ENCODE results near the gene MUC3A. TPM values are rescaled to one million over a fixed set of nuclear protein-coding genes. Genes with fewer than 3 reads are reported as not detected.

The MUC3A gene
- total and polyA plus RNA-seq, 10 of the 15 experiments (the other 5 are each of a cell fraction or from before 2014, with no cell fraction given), result 0.07 to 0.10 TPM; not detected in 8

DNA sequence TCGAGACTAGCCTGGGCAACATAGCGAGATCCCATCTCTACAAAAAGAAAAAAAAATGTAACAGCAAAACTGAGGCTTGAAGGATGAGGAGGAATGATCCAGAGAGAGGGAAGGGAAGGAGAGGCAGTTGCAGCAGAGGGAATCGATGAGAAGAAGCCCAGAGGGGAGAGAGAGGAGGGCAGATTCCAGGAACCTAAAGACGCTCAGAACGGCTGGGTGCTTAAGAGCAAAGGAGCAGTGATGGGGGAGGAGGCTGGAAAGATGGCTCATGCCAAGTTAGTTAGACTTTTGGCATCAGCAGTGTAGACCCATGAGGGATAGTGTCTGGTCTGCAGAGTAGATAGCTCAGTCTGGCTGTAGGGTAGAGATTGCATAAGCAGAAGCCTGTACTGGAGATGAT lies 60.3 kb downstream of the MUC3A start (continued):
- TF ChIP-seq, protein P1, sequence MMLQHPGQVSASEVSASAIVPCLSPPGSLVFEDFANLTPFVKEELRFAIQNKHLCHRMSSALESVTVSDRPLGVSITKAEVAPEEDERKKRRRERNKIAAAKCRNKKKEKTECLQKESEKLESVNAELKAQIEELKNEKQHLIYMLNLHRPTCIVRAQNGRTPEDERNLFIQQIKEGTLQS (IDR thresholded peaks at IDR 0.05; ENCODE audit: borderline replicate concordance, extremely low read depth, low read depth, low read length), result no peak
- TF ChIP-seq LARP7 (IDR thresholded peaks at IDR 0.05), result no peak
- TF ChIP-seq EED (IDR thresholded peaks at IDR 0.05; ENCODE audit: low read depth), result no peak
- TF ChIP-seq, protein P2, sequence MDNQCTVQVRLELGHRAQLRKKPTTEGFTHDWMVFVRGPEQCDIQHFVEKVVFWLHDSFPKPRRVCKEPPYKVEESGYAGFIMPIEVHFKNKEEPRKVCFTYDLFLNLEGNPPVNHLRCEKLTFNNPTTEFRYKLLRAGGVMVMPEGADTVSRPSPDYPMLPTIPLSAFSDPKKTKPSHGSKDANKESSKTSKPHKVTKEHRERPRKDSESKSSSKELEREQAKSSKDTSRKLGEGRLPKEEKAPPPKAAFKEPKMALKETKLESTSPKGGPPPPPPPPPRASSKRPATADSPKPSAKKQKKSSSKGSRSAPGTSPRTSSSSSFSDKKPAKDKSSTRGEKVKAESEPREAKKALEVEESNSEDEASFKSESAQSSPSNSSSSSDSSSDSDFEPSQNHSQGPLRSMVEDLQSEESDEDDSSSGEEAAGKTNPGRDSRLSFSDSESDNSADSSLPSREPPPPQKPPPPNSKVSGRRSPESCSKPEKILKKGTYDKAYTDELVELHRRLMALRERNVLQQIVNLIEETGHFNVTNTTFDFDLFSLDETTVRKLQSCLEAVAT (IDR thresholded peaks at IDR 0.05), result no peak
- no peak for TF ChIP-seq SRF (IDR thresholded peaks at IDR 0.05; ENCODE audit: low read depth in 2 of 2, low read length in 2 of 2)
- TF ChIP-seq ZNF384 (IDR thresholded peaks at IDR 0.05; ENCODE audit: borderline replicate concordance, low read depth, low read length), result no peak
- no peak for TF ChIP-seq USF2 (IDR thresholded peaks at IDR 0.05; ENCODE audit: borderline replicate concordance, low read depth, low read length)

GRCh38 chr7:101012931-101013330 lies 63.6 kb downstream of the MUC3A start:
- H3K4me2 ChIP-seq (ENCODE audit: control insufficient read depth, insufficient read depth), result no peak overlapping the region
- H3K4me1 ChIP-seq (ENCODE audit: control insufficient read depth, insufficient read depth, low read length), result peaks cover 6% of the 10 kb centered on the region; the same call in 1 of the 2 replicates
- ATAC-seq, result no peak
- no peaks in the 10 kb centered on the region; a peak in 2 of 4 replicates for H3K36me3 ChIP-seq (ENCODE audit: control insufficient read depth in 2 of 2, insufficient read depth in 2 of 2, low read length in 1 of 2)
- FAIRE-seq, result no peak
- intact Hi-C loops (cut with micrococcal nuclease; ENCODE audit: unreplicated experiment) (no loop called here), in situ Hi-C loops (cut with MboI) (no loop called here)
- WGBS (ENCODE audit: insufficient coverage, insufficient replicate concordance, low lambda C conversion rate, missing lambda C conversion rate), result 91% methylated on average over 6 of the region's 6 CpGs
- H3K27ac ChIP-seq (ENCODE audit: control insufficient read depth, insufficient read depth), result no peak overlapping the region
- H3K9me3 ChIP-seq (replicated peaks; ENCODE audit: control insufficient read depth, insufficient read depth, low read length), result no peaks in the 10 kb centered on the region
- H3K27me3 ChIP-seq (replicated peaks in 1 of 2; ENCODE audit: control insufficient read depth in 2 of 2, insufficient read depth in 2 of 2, low read length in 1 of 2), result no peaks in the 10 kb centered on the region
- no peak overlapping the region for H2AFZ ChIP-seq (ENCODE audit: control insufficient read depth, low read depth, low read length)
- H3K4me3 ChIP-seq, result no peak overlapping the region
- no peak overlapping the region for H3K9ac ChIP-seq (ENCODE audit: control insufficient read depth, insufficient read depth, low read length)
- H4K20me1 ChIP-seq (ENCODE audit: control insufficient read depth, insufficient read depth), result no peaks in the 10 kb centered on the region
- no peaks in the 10 kb centered on the region; the same call in none of the 2 replicates for H3K79me2 ChIP-seq (ENCODE audit: control insufficient read depth, insufficient read depth, low read length)
- no peak for DNase-seq (ENCODE audit: low read depth, low spot score)
- ChIA-PET RAD21 (ENCODE audit: unreplicated experiment) (no interaction called here), SMC1A (ENCODE audit: uncharacterized antibody, unreplicated experiment) (no interaction called here), CTCF (no interaction called here), POLR2A (no interaction called here)
- BruUV-seq (replicated peaks), result no TSS peak
- no peak for TF ChIP-seq EED (IDR thresholded peaks at IDR 0.05; ENCODE audit: low read depth)
- no peak for TF ChIP-seq MTA2 (IDR thresholded peaks at IDR 0.05; ENCODE audit: low read depth)
- TF ChIP-seq SMC3 (IDR thresholded peaks at IDR 0.05; ENCODE audit: borderline replicate concordance, low read length), result no peak
- no peak for TF ChIP-seq NFXL1 (IDR thresholded peaks at IDR 0.05; ENCODE audit: borderline replicate concordance)
- no peak for TF ChIP-seq CREM (IDR thresholded peaks at IDR 0.05; ENCODE audit: low read depth)
- TF ChIP-seq ETV6 (conservative IDR thresholded peaks at IDR 0.05 in 1 of 2, IDR thresholded peaks at IDR 0.05 in 1 of 2; ENCODE audit: borderline replicate concordance in 1 of 2, low read depth in 1 of 2), result no peak
- TF ChIP-seq, protein P3, sequence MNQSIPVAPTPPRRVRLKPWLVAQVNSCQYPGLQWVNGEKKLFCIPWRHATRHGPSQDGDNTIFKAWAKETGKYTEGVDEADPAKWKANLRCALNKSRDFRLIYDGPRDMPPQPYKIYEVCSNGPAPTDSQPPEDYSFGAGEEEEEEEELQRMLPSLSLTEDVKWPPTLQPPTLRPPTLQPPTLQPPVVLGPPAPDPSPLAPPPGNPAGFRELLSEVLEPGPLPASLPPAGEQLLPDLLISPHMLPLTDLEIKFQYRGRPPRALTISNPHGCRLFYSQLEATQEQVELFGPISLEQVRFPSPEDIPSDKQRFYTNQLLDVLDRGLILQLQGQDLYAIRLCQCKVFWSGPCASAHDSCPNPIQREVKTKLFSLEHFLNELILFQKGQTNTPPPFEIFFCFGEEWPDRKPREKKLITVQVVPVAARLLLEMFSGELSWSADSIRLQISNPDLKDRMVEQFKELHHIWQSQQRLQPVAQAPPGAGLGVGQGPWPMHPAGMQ (IDR thresholded peaks at IDR 0.05; ENCODE audit: borderline replicate concordance), result no peak
- TF ChIP-seq HCFC1 (IDR thresholded peaks at IDR 0.05; ENCODE audit: low read length), result no peak
- TF ChIP-seq TARDBP (IDR thresholded peaks at IDR 0.05; ENCODE audit: borderline replicate concordance), result no peak
- TF ChIP-seq NRF1 (conservative IDR thresholded peaks at IDR 0.05; ENCODE audit: low read depth, low read length), result no peak
- TF ChIP-seq SUZ12 (IDR thresholded peaks at IDR 0.05; ENCODE audit: unreplicated experiment), result no peak
- TF ChIP-seq, protein P4, sequence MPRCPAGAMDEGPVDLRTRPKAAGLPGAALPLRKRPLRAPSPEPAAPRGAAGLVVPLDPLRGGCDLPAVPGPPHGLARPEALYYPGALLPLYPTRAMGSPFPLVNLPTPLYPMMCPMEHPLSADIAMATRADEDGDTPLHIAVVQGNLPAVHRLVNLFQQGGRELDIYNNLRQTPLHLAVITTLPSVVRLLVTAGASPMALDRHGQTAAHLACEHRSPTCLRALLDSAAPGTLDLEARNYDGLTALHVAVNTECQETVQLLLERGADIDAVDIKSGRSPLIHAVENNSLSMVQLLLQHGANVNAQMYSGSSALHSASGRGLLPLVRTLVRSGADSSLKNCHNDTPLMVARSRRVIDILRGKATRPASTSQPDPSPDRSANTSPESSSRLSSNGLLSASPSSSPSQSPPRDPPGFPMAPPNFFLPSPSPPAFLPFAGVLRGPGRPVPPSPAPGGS (IDR thresholded peaks at IDR 0.05; ENCODE audit: borderline replicate concordance, insufficient read depth, low read depth, low read length, poor library complexity, severe bottlenecking), result no peak
